OCI-LY1 (cell line): Measurements from ENCODE around the gene MAP7D2.

Experiments
- EZH2 ChIP-seq: fragments of 200-600 bp; sonication (generic), shearing (Covaris generic); IDR thresholded peaks from 2 replicates; pipeline ENCODE4 v1.8.0; 2017; ENCODE audit warnings: borderline replicate concordance, mixed run types, mild to moderate bottlenecking, antibody characterized with exemption, low read length, moderate library complexity, mixed read lengths
- TF ChIP-seq, protein P1 (sequence below): fragments of 200-600 bp; sonication (generic), shearing (Covaris generic); IDR thresholded peaks from 2 replicates; pipeline ENCODE4 v1.5.1; 2017; ENCODE audit warnings: mild to moderate bottlenecking, antibody characterized with exemption, low read length, moderate library complexity, mixed read lengths

DNA sequence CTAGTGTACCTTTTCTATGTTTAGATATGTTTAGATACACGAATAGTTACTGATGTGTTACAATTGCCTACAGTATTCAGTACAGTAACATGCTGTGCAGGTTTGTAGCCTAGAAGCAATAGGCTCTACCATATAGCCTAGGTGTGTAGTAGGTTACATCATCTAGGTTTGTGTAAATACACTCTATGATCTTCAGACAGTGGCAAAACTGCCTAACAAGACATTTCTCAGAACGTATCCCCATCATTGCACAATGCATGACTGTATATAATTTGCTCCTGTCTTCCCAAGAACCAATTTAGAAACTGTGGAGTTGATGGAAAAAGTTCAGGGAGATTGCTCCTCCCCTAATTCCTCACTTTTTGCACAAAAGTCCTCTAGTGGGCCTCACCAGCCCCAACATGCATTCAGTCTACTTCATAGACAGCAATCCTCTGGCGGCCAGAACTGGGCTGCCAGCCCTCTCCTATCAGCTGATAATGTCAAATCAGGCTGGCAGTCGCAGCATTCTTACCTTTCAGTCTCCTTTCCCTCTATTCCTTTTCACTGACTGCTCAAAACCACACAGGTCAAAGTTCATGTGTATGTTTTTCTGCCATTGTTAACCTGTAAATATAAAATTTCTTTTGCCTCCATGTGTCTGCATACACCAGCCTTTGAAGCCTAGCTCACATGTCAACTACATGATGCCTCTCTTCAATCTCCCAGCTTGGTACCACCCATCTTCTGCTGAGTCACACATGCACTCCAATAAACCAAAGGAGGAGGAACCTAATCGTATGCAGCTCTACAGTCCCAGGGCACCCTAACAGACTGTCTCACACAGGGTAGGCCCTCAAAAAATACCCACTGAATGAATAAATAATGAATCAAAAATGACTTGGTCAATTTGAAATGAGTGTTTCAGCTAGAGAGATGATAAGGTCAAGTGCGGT, 157.9 kb downstream of the MAP7D2 start:
- TF ChIP-seq, protein P1, sequence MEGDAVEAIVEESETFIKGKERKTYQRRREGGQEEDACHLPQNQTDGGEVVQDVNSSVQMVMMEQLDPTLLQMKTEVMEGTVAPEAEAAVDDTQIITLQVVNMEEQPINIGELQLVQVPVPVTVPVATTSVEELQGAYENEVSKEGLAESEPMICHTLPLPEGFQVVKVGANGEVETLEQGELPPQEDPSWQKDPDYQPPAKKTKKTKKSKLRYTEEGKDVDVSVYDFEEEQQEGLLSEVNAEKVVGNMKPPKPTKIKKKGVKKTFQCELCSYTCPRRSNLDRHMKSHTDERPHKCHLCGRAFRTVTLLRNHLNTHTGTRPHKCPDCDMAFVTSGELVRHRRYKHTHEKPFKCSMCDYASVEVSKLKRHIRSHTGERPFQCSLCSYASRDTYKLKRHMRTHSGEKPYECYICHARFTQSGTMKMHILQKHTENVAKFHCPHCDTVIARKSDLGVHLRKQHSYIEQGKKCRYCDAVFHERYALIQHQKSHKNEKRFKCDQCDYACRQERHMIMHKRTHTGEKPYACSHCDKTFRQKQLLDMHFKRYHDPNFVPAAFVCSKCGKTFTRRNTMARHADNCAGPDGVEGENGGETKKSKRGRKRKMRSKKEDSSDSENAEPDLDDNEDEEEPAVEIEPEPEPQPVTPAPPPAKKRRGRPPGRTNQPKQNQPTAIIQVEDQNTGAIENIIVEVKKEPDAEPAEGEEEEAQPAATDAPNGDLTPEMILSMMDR, result no peak
- no peak for TF ChIP-seq EZH2
